Stimulated activated CD8-positive, alpha-beta memory T cell treated with anti-CD3 and anti-CD28 coated beads, Interleukin-4, amount 100 ng/mL, for 1 hour (primary cell): ENCODE results near the gene NPAS3.

Experiments used
- DNase-seq, 2 donors: peaks; one replicate each; pipeline ENCODE4 v3.0.0-alpha.2; 2020; ENCODE audit warnings: low read depth in 2 of 2, low spot score in 1 of 2

NPAS3 gene

DNA sequence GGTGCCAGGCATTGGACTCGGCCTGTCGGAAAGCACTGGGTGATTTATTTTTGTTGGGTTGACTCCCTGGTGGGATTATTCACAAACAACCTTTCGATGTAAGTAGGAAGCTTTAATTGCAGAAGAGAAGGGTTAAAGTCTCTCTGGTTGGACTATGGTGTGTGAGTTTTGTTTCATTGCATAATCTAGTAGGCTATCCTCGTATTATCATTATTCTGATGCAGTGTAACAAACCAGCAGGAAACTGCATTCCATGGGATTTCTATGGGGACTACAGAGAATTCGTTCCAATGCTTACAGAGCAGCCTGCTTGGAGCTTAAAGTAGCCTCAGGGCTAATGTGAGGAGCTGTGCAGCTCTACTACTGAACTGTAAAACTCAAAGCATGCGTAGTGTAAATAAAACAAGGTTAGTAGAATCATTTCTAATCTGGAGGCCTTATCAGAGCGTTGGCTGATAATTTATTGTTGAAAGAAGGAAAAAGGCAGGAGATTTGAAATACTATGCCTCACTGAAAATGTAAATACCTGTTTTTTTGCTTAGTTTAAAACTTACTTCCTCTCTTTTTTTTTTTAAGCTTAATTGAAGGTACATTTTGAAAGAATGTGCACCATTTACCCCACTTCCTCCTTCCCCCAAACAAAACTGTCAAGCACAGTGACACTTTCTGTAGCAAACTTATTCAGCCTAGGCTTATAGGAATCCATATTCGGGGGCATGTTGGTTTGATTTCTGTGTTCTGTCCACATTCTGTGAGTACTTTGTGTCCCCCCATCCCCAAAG, 226.7 kb downstream of the NPAS3 start:
- DNase-seq = no peak

DNA sequence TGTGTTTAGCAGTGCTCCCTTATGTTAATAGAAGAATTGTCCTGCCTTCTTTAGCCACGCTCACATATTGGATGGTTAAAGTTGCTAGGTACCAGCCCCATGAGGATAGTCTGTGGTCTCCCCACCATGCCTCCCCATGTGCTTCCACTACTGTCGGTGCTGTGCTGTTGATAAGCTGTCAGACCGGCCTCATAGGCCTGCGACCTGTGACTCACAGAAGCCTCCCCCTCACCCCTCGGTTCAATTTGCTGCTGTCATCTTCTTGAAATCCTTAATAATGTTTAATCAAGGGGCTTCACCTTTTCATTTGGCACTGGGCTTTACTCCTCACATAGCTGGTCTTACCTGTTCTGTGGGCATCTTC, 227.2 kb downstream of the NPAS3 start:
- DNase-seq = no peak

DNA sequence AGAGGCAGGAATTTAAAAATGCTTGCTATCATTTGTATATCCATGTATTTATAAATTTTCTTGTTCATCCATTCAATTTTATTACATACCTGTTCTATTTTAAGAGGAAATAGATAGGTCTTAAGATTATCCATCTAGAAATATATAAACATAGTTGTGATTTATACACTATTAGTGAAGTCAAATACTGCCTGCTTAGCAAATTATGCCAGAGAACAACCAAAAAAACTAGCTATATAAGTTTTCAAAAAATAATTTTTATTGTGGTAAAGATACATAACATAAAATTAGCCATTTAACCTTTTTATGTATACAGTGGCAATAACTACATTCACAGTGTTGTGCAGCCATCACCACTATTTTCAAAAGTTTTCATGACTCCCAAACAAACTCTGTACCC, 237.3 kb downstream of the NPAS3 start:
- DNase-seq = no peak

DNA sequence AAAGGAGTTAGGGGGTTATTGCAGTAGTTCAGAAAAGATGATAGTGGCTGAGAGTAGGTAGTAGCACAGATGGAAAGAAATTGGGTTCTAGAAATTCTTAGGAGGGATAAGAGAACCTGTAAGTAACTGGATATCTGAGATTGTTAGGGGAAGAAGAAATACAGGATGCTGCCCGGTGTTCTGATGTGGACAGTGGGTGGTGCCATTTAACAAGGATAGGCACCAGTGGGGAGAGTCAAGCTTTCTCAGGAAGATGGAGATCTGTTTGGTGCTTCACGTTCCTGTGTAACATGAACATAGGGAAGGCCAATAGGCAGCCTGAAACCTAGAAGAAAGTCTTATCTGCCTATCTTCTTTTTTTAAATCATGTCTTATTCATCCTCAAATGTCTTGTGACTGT, 245.9 kb downstream of the NPAS3 start:
- DNase-seq = no peak

DNA sequence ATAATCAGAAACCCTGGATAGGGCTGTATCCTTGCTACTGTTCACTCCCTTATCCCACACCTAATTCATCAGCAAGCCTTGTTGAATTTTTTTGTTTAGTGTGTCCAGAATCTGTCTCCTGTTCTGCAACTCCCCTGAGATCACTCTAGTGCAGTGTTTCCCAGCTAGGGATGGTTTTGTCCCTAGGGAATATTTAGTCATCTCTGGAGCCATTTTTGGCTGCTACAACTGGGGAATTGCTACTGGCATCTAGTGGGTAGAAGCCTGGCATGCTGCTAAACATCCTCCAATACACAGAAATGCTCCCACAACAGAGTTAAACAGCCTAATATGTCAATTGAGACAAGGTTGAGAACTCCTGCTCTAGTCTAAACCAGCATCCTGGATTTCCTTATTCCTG, 248.0 kb downstream of the NPAS3 start:
- no peak for DNase-seq

DNA sequence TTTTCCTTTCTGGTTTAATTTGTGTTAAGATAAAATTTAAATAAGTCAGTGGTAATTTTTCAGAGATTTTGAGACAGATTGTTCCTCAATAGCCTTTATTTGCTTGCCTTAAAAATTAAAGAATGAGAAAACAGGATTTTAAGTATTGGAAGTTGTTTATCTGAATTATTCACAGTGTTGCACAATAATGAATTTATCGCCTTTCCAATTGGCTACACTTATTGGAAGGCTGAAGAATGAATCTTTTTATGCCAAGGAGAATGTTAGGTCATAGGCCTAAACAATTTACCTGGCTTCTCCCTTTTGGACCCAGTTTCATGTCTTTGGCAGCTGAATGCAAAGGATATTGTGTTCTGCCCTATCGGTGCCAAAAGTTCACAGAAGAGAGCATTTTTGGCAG, 250.2 kb downstream of the NPAS3 start:
- no peak for DNase-seq

DNA sequence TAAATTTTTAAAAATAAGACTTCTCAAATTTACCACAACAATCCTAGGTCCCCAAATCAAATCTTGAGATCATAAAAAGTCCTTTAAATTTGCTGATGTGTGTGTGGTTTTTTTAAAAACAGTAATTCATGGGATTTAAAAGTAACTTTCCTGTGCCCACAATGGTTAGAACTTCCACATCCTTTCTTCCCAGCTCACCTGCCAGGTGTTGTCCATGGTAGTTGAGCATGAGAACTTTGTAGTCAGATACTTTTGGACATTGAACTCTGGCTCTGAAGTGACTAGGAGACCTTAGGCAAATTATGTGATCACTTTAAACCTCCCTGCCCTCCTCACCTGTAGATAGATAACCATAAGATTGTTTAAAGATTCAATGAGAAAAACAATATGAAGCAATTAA, 253.2 kb downstream of the NPAS3 start:
- DNase-seq = no peak

DNA sequence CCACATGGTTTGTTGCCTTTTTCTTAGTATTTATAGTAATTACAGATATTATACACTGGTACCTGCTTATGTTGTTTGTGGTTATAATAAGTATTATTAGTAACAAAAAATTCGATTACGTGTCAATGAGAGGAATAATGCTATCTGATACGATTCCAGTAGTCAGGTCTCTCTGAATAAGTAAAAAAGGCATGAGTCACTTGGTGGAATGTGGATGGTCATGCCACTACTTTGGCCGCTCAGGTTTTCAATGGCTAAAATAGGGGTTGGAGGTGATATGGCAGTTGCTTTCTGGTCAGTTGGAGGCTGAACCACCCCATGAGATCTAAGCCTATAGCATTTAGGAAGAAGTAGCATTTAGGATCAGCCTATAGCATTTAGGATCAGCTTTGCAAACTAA, 255.9 kb downstream of the NPAS3 start:
- DNase-seq = no peak

DNA sequence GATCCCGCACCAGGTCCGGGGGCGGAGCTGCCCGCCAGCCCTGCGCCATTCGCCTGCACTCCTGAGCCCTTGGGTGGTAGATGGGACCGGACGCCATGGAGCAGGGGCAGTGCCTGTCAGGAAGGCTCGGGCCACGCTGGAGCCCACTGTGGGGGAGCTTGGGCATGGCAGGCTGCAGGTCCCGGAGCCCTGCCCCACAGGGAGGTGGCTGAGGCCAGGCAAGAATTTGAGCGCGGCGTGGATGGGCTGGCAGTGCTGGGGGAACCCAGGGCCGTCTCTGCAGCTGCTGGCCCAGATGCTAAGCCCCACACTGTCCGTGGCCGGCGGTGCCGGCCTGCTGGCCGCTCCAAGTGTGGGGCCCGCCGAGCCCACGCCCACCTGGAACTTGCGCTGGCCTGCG, 260.0 kb downstream of the NPAS3 start:
- DNase-seq = no peak

DNA sequence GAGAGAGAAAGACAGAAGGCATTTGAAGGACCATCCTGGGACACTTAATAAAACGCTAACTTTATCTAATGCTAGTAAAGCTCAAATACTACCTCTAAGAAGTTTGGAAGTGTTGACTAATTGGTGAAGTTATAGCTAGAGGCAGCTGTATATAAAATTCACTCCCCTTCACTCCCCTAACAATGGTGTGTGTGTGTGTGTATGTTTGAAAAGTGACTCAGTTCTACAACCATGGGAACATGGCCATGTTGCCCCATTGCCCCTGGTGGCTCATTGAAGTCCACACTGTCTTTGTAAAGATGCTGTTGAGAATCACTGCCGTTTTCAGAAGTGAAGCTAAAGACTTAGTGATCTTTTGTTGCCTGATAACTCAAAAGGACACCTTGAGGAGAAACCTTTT, 262.4 kb downstream of the NPAS3 start:
- DNase-seq = no peak

DNA sequence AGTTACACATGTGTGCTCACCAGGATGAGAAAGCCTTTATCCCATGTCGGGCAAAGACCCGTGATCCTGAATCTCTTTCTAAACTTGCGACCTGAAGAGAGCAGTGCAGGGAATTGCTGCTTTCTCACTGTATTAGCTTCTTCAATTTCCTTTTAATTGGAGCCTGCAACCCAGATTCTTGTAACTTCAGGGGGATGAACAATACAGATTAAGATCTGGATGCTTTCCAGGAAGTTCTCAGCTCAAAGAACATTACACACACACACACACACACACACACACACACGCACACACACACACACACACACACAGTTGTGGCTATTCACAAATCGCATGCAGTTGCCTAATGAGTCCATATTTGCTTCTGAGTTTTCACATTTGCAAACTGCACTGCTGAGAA, 268.3 kb downstream of the NPAS3 start:
- DNase-seq = no peak

DNA sequence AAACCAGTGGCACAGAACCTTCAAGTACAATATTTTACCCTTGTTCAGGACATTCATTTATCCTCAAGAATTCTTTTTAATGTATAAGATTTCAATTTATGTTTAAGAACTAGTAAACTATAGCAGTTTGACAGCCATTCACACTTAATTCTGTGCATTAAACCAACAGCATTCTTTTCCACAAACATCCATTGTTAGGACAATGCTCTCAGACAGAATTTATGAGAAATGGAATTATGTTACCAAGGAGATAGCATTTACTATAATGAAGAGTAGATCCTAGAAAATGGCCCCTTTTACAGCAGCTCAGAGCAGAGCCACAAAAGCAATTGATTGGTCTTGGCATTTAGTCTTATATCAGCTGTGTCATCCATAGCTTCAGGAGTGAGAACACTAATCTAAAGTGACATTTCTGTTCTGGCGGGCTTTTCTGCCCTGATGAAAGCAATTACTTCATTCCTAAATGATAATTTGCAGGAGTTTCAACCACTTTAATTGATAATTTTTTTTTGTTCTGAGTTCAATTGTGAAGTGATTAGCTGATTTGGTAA, 268.9 kb downstream of the NPAS3 start:
- no peak for DNase-seq

DNA sequence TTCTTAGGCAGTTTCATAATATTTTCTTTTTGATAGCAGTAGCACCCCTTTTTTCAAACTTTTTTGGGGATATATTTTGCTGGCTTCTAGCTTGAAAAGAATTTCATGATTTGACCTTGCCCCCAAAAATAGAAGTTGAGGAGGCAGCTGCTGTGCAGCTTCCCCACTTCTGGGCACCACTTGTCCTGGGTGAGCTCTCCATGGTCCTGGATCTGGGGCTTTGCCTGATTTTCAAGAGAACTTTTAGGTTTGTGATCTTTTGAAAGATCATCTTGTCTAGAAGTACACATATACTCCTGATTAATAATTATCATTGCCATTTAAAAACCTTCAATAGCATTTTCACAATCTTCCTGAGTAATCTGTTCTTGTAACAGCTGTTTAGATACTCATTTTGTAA, 271.6 kb downstream of the NPAS3 start:
- DNase-seq = no peak

DNA sequence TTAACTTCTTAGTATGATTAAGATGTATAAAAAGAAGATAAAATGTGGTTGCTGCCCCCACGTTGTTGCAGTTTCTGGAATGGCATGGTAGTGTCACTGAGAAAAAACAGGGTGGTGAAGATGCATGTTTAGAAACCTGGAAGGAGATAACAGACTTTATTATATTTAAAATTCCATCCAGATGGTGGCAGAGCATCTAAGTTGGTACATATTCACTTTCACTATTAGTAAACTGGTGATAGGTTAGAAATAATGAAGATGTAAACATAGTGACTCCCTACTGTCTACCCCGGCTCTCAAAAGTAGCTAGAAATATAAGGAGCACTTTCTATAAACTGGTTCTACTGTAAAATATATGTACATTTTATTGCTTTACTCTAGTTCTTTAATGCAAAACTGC, 279.3 kb downstream of the NPAS3 start:
- no peak for DNase-seq

DNA sequence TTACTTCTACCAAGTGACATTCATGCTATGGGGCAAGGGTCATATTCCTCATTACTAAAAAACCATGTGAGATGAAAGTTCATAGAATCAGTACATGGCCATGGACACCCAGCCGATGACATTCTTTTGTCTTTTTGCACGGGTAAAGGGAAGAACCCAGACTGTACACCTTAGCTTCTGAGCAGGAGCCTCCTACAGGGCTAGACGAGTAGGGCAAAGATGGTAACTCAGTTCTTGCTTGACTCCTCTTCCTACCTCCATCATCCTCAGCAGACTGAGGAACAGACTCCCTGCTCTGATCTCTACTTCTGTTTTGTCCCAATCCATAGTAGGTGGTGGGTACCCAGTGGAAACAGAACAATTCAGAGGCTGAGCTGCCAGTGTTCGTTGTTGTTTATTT, 281.3 kb downstream of the NPAS3 start:
- no peak for DNase-seq

DNA sequence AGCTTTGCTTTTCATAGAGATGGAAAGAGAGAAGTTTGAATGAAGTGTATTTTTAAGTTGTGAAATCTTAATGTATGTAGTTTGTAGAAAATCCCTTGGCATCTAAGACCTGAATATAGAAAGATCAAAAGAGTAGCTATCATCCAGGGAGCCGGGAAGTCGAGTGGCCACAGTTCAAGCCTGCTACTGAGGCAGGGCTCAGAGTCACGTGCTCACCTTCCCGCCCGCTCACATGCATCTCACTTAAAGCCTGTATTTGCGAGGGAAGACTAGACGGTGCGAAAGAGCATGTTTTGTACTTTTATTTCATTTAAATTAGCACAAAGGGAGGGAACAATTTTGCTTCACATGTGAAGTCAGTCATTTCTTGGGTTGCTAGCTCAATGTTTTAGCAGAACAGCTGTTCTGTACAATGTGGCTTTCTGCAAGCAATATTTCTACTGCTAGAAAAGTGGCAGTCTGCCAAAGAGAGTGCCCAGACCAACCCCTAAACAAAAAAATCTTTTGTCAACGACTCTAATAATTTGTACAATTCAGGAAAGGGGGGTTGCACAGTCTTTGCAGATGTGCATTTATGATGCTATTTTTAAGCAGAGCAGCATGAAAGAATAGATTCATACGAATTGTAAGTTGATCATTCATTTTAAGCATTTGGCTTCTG, 290.7 kb downstream of the NPAS3 start:
- DNase-seq = no peak

DNA sequence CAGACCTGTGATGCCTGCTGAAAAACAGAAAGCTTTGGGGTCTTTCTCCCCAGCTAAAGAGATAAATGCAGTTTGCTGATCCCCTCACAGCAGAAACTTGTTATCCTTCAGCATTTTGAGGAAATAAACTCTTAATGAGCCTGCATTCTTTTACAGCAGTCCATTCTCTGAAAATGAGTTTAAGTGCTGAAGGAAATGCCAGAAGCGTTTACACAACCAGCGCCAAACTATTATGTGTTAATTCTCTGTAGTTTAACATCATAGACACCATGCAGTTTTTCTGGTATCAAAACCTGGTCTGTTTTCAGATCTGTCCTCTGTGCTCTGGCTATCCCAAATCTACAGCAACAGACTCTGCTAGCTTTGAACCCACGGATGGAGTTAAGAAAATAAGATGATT, 291.3 kb downstream of the NPAS3 start:
- DNase-seq = no peak

DNA sequence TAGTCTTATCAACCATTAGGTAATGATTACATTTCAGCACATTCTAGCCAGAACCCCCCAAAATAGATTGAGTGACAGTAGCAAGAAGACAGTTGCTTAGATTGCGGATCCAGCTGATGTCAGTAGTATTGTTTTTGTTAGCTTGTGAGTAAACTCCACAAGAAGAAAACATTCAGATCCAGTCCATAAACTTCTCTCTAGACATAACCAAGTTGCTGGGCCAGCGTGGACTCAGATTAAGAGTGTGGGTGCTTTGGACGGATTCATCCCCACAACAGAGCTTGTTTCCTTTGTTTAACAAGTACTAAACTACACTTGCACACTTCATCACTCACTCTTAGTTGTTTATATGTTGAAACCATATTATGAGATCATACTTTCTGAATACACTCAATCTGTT, 293.4 kb downstream of the NPAS3 start:
- no peak for DNase-seq

DNA sequence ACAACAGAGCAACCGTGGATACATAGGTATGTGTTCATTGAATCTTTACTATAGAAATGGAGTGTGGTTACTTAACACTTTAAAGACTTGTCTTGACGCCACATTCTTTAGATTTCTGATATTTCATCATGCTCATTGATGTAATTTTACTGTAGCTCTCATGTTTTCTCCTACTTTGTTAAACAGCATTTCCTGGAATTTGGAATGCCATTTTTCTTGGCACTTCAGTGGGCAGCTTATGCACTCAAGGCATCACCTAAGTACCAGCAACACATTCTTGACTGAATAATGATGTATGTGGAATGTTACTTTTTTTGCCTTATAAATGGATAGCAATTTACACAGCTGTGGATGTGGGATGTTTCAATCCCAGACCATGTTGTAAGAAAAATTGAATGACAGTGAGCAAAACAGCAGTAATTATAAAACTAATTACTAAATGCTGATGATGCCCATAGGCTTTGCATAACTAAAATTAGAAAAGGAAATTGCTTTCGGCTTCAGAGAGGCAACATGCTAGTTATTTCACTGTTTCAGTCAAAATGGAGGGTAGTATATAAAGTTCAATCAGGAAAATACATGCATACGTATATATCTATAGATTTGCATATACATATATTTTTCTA, 298.5 kb downstream of the NPAS3 start:
- no peak for DNase-seq

DNA sequence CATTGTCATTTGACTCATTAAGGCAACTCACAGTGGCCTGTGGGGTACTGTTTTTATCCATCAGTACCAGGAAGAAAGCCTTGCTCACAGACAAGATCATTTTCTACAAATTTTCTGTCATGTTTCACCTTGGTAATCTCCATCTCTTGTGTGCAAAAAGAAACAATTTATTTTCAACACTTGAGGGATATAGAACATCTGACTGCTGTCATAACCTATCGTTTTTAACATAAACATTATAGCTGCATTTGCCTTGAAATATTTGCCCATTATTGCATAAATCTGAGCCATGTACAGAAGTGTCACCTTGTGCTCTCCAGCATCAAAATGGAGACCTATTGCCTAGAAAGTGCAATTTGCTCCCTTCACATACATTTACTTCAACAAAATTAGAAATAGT, 300.8 kb downstream of the NPAS3 start:
- no peak for DNase-seq

DNA sequence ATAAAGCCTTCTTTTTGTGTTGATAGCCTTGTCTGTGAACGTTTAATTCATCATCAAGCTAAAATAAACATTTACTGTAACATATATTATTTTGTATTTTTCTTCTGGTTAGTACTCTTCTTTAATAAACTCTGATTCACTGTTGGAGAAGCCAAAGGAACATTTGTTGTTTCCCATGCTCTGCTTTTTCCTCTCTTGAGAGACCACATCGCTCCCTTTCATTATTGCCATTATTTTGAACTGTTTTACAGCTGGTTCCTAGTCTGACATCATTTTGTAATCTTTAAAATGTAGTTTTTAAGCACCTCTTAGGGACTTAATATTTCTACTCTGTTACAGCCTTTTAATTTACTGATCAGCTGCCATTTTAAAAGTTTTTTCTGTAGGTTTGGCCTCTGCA, 301.8 kb downstream of the NPAS3 start:
- no peak for DNase-seq

DNA sequence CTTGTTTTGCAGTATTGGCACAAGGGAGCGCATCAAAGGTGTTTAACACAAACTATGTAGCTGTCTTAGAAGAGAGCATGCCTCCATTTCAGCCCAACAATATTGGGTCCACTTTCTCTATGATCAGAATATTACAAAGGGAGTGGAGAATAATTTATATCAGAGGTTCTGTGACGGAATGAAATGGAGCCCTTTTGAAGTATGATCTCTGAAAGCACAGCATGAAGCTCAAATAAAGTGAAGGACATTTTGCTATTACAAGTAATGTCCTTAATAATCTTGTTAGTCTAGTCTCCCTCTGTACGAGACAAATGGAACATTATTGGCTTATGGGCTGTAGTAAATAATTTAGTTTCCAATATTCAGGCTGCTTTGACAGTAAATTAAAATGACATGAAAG, 302.7 kb downstream of the NPAS3 start:
- no peak for DNase-seq
